Endodermal cell (in vitro differentiated cells): ENCODE data around the gene CCDC14. TPM values are rescaled to one million over a fixed set of nuclear protein-coding genes. Genes with fewer than 3 reads are reported as not detected.

Experiments
- DNase-seq: peaks from one replicate; pipeline ENCODE4 v3.0.0-alpha.2; 2017
- H3K27ac ChIP-seq: 2 replicates; pipeline ENCODE4 v1.5.1; 2013; ENCODE audit warnings: mild to moderate bottlenecking, low read depth, low read length, moderate library complexity
- H3K27me3 ChIP-seq: 2 replicates; pipeline ENCODE4 v1.6.1; 2013; ENCODE audit warnings: mild to moderate bottlenecking, low read length, moderate library complexity; ENCODE audit not compliant: insufficient read depth, control insufficient read depth, poor library complexity, severe bottlenecking
- H3K36me3 ChIP-seq: 2 replicates; pipeline ENCODE4 v1.7.0; 2013; ENCODE audit warnings: mild to moderate bottlenecking, low read length, moderate library complexity; ENCODE audit not compliant: control insufficient read depth, insufficient read depth
- H3K4me1 ChIP-seq: one replicate; pipeline ENCODE4 v1.7.0; 2013; ENCODE audit warnings: low read length; ENCODE audit not compliant: control insufficient read depth, insufficient read depth
- H3K4me3 ChIP-seq: 2 replicates; pipeline ENCODE4 v1.5.1; 2013; ENCODE audit warnings: mild to moderate bottlenecking, low read length, moderate library complexity
- H3K9ac ChIP-seq: 2 replicates; pipeline ENCODE4 v1.6.1; 2013; ENCODE audit warnings: mild to moderate bottlenecking, low read length, moderate library complexity; ENCODE audit not compliant: poor library complexity, severe bottlenecking; ENCODE audit errors: extremely low read depth
- H3K9me3 ChIP-seq: 2 replicates; pipeline ENCODE4 v1.6.1; 2013; ENCODE audit warnings: mild to moderate bottlenecking, low read length, moderate library complexity; ENCODE audit not compliant: control insufficient read depth
- H3K27ac Mint-ChIP-seq: 2 replicates; pipeline ENCODE4 v1.8.0; 2020; ENCODE audit warnings: mixed read lengths
- H3K27me3 Mint-ChIP-seq: 2 replicates; pipeline ENCODE4 v1.8.0; 2021; ENCODE audit warnings: mild to moderate bottlenecking, mixed read lengths; ENCODE audit not compliant: insufficient read depth
- H3K36me3 Mint-ChIP-seq: 2 replicates; pipeline ENCODE4 v1.8.0; 2020; ENCODE audit warnings: low read depth, mixed read lengths
- H3K4me1 Mint-ChIP-seq: 2 replicates; pipeline ENCODE4 v1.8.0; 2020; ENCODE audit warnings: mixed read lengths
- H3K4me3 Mint-ChIP-seq: 2 replicates; pipeline ENCODE4 v1.8.0; 2020; ENCODE audit warnings: mild to moderate bottlenecking, moderate library complexity, mixed read lengths
- H3K9me3 Mint-ChIP-seq: 2 replicates; pipeline ENCODE4 v1.8.0; 2020; ENCODE audit warnings: mild to moderate bottlenecking, mixed read lengths
- WGBS, 2 experiments: methylation state at CpG; one replicate each; pipeline versions ENCODE4 v1.1.5 to v1.1.7; 2013; ENCODE audit warnings: missing lambda C conversion rate in 2 of 2, mixed read lengths in 1 of 2; ENCODE audit not compliant: insufficient coverage in 1 of 2, insufficient read length in 1 of 2; 5-methylcytosine and 5-hydroxymethylcytosine counted together
- total RNA-seq, 2 donors: library from RNA; stranded (reverse); fragmentation: NEBNext Ultra II Directional in 1 of 2; extraction: Animal tissue kit (Norgen Biotek cat#: 25700) in 1 of 2; gene quantifications; 2 replicates in 1 of 2; 3 replicates in 1 of 2; pipeline ENCODE4 v1.2.1, GENCODE V29; 2021
- TF ChIP-seq, protein P1 (sequence below): fragments of 200-600 bp; sonication (generic); conservative IDR thresholded peaks from 2 replicates; pipeline ENCODE4 v1.5.0; 2021; ENCODE audit warnings: antibody characterized with exemption, mild to moderate bottlenecking

The CCDC14 gene
- total RNA-seq, 2 donors from 2014 or later, result 88.3 to 99.4 TPM

DNA sequence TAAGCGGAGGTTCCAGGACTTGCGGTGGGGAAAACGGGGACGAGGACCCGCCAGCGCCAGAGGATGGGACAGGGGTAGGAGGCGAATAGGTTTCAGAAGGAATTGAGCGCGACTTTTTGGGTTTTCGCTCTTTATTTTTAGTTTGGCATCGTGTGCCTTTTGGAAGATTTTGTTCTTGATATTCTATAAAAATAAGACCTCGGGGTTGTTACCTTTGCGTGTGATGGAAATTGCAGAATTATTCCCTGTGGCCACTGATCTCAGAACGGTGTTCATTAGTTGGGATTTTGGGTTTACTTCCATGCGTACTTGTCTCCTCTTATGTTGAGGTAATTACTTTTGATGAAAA lies 453 bp upstream of the CCDC14 start:
- peak overlapping the region; percentile 84 for H3K4me3 ChIP-seq
- H3K9me3 ChIP-seq, result no peaks in the 10 kb centered on the region
- Mint-ChIP-seq H3K9me3 (no peaks in the 10 kb centered on the region), H3K4me1 (peaks cover 28% of the 10 kb centered on the region), H3K36me3 (no peaks in the 10 kb centered on the region), H3K27me3 (peaks cover 35% of the 10 kb centered on the region), H3K27ac (peak overlapping the region; percentile 99), H3K4me3 (peak overlapping the region; percentile 98)
- peaks cover 26% of the 10 kb centered on the region for H3K27me3 ChIP-seq
- H3K27ac ChIP-seq, result no peak overlapping the region
- H3K36me3 ChIP-seq, result peaks cover 5% of the 10 kb centered on the region
- 7 to 9% methylated on average over 7 to 15 of the region's 15 CpGs for WGBS, 2 experiments
- no peaks in the 10 kb centered on the region for H3K4me1 ChIP-seq
- no peak overlapping the region for H3K9ac ChIP-seq
- DNase-seq, result no peak
- TF ChIP-seq, protein P1, sequence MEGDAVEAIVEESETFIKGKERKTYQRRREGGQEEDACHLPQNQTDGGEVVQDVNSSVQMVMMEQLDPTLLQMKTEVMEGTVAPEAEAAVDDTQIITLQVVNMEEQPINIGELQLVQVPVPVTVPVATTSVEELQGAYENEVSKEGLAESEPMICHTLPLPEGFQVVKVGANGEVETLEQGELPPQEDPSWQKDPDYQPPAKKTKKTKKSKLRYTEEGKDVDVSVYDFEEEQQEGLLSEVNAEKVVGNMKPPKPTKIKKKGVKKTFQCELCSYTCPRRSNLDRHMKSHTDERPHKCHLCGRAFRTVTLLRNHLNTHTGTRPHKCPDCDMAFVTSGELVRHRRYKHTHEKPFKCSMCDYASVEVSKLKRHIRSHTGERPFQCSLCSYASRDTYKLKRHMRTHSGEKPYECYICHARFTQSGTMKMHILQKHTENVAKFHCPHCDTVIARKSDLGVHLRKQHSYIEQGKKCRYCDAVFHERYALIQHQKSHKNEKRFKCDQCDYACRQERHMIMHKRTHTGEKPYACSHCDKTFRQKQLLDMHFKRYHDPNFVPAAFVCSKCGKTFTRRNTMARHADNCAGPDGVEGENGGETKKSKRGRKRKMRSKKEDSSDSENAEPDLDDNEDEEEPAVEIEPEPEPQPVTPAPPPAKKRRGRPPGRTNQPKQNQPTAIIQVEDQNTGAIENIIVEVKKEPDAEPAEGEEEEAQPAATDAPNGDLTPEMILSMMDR, result no peak

DNA sequence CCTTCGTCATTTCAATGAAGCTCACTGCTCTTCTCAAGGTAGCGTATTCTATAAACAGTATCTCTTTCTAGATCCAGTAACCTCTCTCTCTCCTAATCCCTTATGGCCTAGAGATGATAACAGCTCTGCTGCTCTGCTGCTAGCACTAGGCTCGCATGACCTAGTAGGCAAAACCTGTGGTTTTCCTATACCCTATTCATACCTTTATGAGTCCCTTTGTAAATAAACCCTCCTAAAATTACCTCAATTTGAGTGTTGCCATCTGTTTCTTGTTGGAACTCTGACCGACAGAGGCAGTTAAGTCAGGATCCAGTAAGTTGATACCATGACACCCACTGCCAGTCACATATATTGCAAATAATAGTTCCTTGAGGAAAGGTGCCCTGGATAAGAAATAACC lies 7.3 kb downstream of the CCDC14 start:
- H3K36me3 Mint-ChIP-seq, result peaks cover 43% of the 10 kb centered on the region

DNA sequence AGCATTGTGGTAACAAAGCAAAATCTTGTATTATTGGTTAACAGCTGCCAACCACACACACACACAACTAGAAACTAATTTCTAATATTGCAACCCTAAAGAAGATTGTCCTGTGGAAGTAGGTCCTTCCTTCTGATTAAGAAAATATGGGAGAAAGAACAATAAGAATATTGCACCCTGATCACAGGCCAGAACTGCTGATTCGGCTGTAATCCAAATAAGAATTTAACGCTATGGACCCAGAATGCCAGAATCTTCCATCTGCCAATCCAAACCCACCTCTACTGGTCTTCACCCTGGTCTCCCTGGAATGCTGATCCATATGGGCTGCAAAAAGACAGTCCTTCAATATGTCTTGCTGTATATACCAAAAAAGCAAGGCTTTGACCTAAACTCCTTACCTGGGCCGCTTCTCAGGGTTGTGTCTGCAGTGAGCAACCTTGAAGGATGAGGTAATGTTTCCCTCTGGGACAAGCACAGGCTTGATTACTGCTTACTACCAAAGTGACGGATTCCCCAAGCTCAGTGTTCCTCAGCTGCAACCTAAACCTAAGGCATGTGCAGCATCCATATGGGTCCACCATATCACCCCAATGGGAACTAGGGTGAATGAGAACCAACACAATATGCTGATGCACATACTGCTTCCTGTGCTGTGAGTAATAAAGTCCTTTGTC lies 8.0 kb downstream of the CCDC14 start:
- Histone ChIP-seq H3K4me3 (no peak overlapping the region), H3K27ac (no peak overlapping the region), H3K9ac (no peak overlapping the region), H3K4me1 (no peaks in the 10 kb centered on the region), H3K36me3 (peaks cover 79% of the 10 kb centered on the region), H3K27me3 (no peaks in the 10 kb centered on the region), H3K9me3 (no peaks in the 10 kb centered on the region)
- Mint-ChIP-seq H3K9me3 (no peaks in the 10 kb centered on the region), H3K27me3 (no peaks in the 10 kb centered on the region), H3K4me3 (no peak overlapping the region), H3K4me1 (peaks cover 3% of the 10 kb centered on the region), H3K27ac (no peak overlapping the region), H3K36me3 (peaks cover 47% of the 10 kb centered on the region)
- TF ChIP-seq, protein P1, result no peak
- no peak for DNase-seq
- 96 to 100% methylated on average over 2 to 4 of the region's 4 CpGs for WGBS, 2 experiments

More for the DNA sequence above, 7.3 kb downstream of the CCDC14 start:
- H3K36me3 ChIP-seq, result peaks cover 72% of the 10 kb centered on the region
- no peaks in the 10 kb centered on the region for H3K9me3 ChIP-seq
- peaks cover 11% of the 10 kb centered on the region for H3K4me1 Mint-ChIP-seq
- H3K27me3 Mint-ChIP-seq, result no peaks in the 10 kb centered on the region
- no peak overlapping the region for H3K27ac Mint-ChIP-seq
- no peak for DNase-seq
- H3K27ac ChIP-seq, result no peak overlapping the region
- no peak overlapping the region for H3K4me3 Mint-ChIP-seq
- H3K9ac ChIP-seq, result no peak overlapping the region
- no peaks in the 10 kb centered on the region for H3K27me3 ChIP-seq
- no peaks in the 10 kb centered on the region for H3K9me3 Mint-ChIP-seq
- 95 to 100% methylated on average over 3 to 4 of the region's 4 CpGs for WGBS, 2 experiments
- H3K4me1 ChIP-seq, result no peaks in the 10 kb centered on the region
- TF ChIP-seq, protein P1, result no peak
- H3K4me3 ChIP-seq, result no peak overlapping the region
